MM.1S (cell line): ENCODE data around the gene HYOU1.

Experiments
- EZH2 ChIP-seq: fragments of 300-600 bp; sonication (generic); optimal IDR thresholded peaks from 2 replicates; pipeline ENCODE3; 2017; ENCODE audit warnings: low read depth, mild to moderate bottlenecking, antibody characterized with exemption, low read length, mixed read lengths
- EZH2phosphoT487 ChIP-seq: fragments of 300-600 bp; sonication (generic); IDR thresholded peaks from 2 replicates; pipeline ENCODE4 v1.6.1; 2018; ENCODE audit warnings: antibody characterized with exemption, low read length
- TF ChIP-seq, protein P1 (sequence below): fragments of 300-600 bp; sonication (generic); IDR thresholded peaks from 2 replicates; pipeline ENCODE4 v1.5.1; 2016; ENCODE audit warnings: antibody characterized with exemption, low read length, mixed read lengths

DNA sequence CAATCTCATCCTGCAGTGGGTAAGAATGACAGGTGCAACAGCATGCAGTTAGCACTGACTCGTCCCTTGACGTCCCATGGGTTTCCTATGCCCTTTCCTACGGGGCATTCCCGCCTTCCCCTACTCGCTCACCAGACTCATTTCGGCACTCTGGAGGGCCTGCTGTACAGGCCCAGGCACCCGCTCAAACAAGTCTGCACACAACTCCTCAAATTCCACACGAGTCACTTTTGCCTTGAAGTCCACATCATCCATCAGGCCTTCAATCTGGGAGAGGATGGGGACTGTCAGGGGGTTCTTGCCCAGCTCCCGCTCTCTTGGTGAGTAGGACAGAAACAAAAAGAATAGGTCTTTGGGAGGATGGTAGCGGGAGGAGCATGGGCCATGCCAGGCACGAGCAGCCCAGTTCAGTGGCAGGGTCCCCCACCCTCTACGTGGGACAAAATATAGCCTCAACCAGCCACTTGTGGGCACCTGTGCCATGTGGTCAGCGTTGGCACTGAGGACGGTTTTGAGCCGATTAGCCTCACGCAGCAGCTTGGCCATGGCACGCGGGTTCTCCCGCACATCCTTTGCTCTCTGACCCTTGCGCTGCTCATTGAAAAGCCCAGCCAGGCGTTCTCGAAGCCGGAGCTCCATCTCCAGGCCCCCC is 4.7 kb downstream of the HYOU1 start:
- TF ChIP-seq EZH2 (no peak), EZH2phosphoT487 (no peak)
- TF ChIP-seq, protein P1, sequence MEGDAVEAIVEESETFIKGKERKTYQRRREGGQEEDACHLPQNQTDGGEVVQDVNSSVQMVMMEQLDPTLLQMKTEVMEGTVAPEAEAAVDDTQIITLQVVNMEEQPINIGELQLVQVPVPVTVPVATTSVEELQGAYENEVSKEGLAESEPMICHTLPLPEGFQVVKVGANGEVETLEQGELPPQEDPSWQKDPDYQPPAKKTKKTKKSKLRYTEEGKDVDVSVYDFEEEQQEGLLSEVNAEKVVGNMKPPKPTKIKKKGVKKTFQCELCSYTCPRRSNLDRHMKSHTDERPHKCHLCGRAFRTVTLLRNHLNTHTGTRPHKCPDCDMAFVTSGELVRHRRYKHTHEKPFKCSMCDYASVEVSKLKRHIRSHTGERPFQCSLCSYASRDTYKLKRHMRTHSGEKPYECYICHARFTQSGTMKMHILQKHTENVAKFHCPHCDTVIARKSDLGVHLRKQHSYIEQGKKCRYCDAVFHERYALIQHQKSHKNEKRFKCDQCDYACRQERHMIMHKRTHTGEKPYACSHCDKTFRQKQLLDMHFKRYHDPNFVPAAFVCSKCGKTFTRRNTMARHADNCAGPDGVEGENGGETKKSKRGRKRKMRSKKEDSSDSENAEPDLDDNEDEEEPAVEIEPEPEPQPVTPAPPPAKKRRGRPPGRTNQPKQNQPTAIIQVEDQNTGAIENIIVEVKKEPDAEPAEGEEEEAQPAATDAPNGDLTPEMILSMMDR = no peak
